Ectodermal cell (in vitro differentiated cells): ENCODE results near the gene PGBD5.

Experiments
- H3K27ac ChIP-seq: 2 replicates; pipeline ENCODE4 v1.7.0; 2013; ENCODE audit warnings: mild to moderate bottlenecking, low read depth, low read length; ENCODE audit not compliant: insufficient read depth, poor library complexity, severe bottlenecking
- H3K27me3 ChIP-seq: 2 replicates; pipeline ENCODE4 v1.7.0; 2013; ENCODE audit warnings: mild to moderate bottlenecking, low read length; ENCODE audit not compliant: insufficient read depth, control insufficient read depth, poor library complexity, severe bottlenecking
- H3K36me3 ChIP-seq: one replicate; pipeline ENCODE4 v1.7.0; 2013; ENCODE audit warnings: low read length; ENCODE audit not compliant: control insufficient read depth, insufficient read depth
- H3K4me1 ChIP-seq: one replicate; pipeline ENCODE4 v1.7.0; 2013; ENCODE audit warnings: low read length; ENCODE audit not compliant: control insufficient read depth, insufficient read depth
- H3K4me3 ChIP-seq: 2 replicates; pipeline ENCODE4 v1.7.0; 2013; ENCODE audit warnings: low read depth, low read length, control low read depth; ENCODE audit not compliant: insufficient read depth
- H3K9me3 ChIP-seq: 2 replicates; pipeline ENCODE4 v1.7.0; 2013; ENCODE audit warnings: mild to moderate bottlenecking, low read length, moderate library complexity; ENCODE audit not compliant: control insufficient read depth
- WGBS, 2 experiments: methylation state at CpG; one replicate each; pipeline ENCODE4 v1.1.7; 2013; ENCODE audit warnings: missing lambda C conversion rate in 2 of 2; 5-methylcytosine and 5-hydroxymethylcytosine counted together

Gene PGBD5

DNA sequence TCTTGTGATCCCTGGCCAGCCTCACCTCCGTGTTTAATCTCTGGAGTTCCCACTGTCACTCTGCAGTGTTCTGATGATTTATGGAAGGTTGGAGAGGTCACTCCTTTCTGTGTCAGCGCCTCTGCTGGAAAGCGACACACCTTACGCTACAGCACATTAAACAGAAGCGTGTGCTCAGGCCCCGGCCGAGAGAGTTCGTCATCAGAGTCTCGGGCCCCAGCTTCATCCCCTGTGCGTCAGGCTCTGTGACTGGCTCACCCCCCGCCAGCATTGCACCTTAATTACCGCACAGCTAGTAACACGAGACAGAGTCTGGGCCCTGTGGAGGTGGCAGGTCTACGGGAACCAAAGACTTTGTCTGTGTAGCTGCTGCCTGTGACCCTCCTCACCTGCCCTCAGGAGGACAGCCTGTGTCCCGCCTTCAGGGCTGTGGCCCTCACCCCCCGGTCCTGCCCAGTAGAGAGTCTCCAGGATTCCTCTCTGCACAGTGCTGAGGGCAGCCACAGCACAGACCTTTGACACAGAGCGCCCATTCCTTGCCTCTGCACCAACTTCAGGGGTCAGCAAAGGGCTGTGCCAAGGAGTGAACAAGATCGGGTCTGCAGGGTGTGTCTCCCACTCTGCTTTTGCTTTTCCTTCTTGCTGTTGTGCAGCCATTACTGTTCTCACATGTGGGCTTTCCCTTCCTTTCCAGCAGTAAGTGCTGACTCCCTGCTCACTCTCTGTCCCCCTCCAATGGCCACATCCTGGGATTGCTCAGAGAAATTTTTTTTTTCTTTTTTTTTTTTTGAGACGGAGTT is 157.6 kb downstream of the PGBD5 start:
- H3K27ac ChIP-seq, result no peak overlapping the region
- 86 to 90% methylated on average over 18 to 19 of the region's 19 CpGs for WGBS, 2 experiments
- H3K36me3 ChIP-seq, result peaks cover 10% of the 10 kb centered on the region
- H3K4me1 ChIP-seq, result no peaks in the 10 kb centered on the region
- H3K27me3 ChIP-seq, result no peaks in the 10 kb centered on the region
- H3K4me3 ChIP-seq, result no peak overlapping the region
- no peaks in the 10 kb centered on the region for H3K9me3 ChIP-seq

DNA sequence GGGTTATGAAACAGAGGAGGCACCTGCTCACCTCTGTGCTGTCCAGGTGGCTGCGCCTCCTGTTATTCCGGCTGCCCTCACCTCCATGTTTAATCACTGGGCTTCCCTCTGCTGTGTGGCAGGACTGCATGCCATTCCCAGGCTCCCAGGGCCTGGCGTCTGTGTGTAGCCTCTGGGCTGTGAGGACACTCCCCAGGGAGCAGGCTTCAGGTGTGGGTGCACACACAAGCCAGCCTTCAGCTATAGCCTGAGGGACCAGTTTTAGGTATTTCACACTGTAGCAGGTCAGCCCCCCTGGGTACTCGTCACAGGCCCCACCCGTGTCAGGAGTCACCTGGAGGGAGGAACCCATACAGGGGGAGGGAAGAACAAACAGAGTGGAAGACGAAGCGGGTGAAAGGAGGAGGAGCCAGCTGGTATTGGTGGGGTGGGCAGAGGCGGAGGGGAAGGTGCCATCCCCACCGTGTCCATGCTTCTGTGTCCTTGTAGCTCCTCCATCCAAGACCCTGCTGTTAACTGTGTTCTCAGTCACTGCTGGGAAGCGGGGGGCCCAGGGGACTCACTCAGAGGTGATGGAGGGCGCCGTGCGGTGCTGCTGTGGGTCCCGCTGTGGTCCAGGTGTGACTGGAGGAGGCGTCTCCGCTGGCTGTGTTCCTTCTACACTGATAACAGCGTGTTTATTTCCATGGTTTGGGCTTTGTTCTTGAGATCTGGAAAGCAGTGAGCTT is 158.6 kb downstream of the PGBD5 start:
- Histone ChIP-seq H3K9me3 (no peaks in the 10 kb centered on the region), H3K4me1 (no peaks in the 10 kb centered on the region), H3K27ac (no peak overlapping the region), H3K4me3 (no peak overlapping the region), H3K36me3 (peaks cover 14% of the 10 kb centered on the region), H3K27me3 (no peaks in the 10 kb centered on the region)
- WGBS, 2 experiments, result 92% methylated on average over 17 of the region's 17 CpGs

- Histone ChIP-seq H3K36me3 (peaks cover 14% of the 10 kb centered on the region), H3K9me3 (no peaks in the 10 kb centered on the region), H3K4me3 (no peak overlapping the region), H3K4me1 (no peaks in the 10 kb centered on the region), H3K27ac (no peak overlapping the region), H3K27me3 (no peaks in the 10 kb centered on the region)
- 67 to 71% methylated on average over 2 of the region's 2 CpGs for WGBS, 2 experiments
These were observed 159.7 kb downstream of the PGBD5 start for GRCh38 chr1:230266456-230266855.

DNA sequence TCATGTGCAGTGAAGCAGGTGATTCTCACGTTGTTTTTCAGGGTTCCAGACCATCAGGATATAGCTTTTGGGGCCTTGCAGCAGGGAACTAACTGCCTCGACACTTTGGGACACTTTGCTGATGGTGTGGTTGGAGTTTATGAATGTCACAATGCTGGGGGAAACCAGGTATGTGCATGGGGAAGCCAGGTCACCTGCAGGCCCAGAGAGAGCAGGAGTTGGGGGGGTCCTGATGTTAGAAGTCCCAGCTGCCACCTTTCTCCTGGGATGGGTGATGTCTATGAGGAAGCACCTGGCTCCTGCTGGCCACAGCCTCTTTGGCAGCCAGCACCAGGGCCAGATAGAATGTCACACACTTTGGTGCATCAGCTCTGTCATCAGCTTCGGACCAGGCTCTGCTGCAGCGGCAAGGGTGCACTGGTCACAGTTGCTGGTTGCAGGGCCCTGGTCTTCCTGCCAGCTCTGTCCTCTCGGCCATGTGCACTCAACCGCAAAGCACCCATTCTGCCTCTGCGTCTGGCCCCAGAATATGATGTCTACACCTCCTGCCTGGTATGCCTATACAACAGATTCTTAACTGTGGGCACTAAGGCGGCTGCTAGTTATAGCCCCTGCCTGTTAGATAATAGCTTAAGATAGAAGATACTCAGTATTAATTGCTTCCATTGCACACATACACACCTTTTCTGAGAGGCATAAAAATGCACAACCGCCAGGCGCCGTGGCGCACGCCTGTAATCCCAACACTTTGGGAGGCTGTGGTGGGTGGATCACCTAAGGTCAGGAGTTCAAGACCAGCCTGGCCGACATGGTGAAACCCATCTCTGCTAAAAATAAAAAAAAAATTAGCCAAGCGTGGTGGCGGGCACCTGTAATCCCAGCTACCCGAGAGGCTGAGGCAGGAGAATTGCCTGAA is 160.7 kb downstream of the PGBD5 start:
- Histone ChIP-seq H3K27ac (no peak overlapping the region), H3K4me1 (no peaks in the 10 kb centered on the region), H3K9me3 (no peaks in the 10 kb centered on the region), H3K4me3 (no peak overlapping the region), H3K27me3 (no peaks in the 10 kb centered on the region), H3K36me3 (peaks cover 14% of the 10 kb centered on the region)
- 92 to 95% methylated on average over 17 of the region's 17 CpGs for WGBS, 2 experiments
